Suppressor macrophage (primary cell): ENCODE results near the gene CRYBA1.
A peak's percentile ranks its signal among the peaks of the same experiment; 100 is the strongest.

Experiments used
- DNase-seq, 4 experiments: peaks; one replicate each; pipeline ENCODE4 v3.0.0-alpha.2; 2020 to 2022

Gene CRYBA1

DNA sequence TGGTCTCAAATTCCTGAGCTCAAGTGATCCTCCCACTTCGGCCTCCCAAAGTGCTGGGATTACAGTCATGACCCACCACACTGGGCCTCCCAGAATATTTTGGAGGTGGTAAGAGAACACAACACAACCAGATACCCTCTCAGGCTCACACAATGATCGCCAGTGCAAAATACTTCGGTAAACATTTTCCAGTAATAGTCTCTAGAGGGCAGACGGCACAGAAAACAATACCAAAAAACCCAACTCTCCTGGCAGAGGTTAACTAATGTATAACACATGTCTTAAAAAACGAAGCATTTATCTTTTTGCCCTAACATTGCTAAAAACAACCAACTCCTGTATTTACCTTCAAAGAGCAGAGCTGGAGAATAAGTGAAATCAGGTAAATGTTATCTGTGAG, 36.8 kb downstream of the CRYBA1 start:
- no peak for DNase-seq

DNA sequence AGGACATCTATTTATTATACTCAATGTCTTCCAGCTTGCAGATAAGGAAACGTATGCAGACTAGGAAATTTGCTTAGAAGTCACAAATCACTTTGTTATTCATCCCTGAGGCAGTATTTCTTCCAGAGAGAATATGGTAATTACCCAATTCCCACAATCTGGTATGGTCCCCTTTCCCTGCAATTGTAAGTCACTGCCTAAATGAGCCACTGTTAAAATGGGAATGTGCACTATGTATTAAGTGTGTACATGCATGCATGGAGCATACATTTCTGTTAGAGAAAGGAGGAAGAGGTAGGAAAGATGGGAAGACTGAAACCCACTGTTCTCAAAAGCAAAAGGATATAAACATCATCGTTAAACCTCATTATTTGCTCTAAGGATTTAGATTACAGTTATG, 37.3 kb downstream of the CRYBA1 start:
- DNase-seq: no peak

DNA sequence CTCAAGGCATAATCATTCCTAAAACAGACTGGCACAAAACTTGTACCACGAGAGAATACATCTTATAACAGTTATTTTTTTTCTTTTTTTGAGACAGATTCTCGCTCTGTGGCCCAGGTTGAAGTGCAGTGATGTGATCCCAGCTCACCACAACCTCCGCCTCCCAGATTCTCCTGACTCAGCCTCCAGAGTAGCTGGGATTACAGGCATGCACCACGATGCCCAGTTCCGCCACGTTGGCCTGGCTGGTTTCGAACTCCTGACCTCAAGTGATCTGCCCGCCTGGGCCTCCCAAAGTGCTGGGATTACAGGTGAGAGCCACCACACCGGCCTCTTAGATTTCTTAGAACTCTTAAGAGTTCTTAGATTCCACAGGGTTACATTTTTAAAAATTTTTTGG, 43.2 kb downstream of the CRYBA1 start:
- DNase-seq: no peak

GRCh38 chr17:29291163-29291752, 44.6 kb downstream of the CRYBA1 start:
- peak; percentile 67 to 85 (median 82) for DNase-seq

- DNase-seq: peak; percentile 57 to 84 (median 68)
Measured at GRCh38 chr17:29292071-29292991, 45.7 kb downstream of the CRYBA1 start.

GRCh38 chr17:29292992-29293889, 46.6 kb downstream of the CRYBA1 start:
- peak; percentile 57 to 83 (median 71) for DNase-seq

DNA sequence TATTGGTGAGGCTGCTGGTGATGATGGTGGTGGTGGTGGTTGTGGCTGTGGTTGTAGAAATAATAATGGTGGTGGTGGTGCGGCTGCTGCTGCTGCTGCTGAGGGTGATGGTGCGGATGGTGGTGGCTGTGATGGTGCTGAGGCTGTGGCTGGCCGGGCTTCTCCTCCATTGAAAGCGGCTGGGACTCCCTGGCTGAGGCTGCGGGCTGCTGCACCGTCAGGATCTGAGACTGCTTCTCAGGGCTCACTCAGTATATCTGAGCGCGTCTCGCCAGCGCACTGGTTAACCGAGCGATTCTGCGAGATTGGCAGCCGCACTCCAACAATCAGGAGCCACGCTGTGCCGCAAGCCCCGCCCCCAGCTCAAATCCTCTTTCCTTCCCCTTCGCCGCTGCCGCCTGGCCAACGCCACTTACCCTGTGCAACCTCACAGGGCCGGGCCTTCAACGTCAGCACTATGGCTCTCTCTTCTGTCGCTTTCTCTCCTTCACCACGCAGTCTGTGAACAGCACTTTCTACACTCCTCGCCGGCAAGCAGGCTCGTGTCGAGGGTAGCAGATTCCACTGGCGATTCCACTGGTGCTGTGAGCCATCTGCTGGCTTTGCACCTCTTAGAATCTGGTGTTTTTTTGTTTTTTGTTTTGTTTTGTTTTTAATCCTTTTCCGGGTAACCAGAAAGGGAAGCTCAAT, 47.4 kb downstream of the CRYBA1 start, which contains the start of gene NUFIP2:
NUFIP2 (minus strand) TSS at position 259 of the 690 bp plus-strand sequence; CDS start at position 170, 89 bp downstream.
- DNase-seq: peak; percentile 100

DNA sequence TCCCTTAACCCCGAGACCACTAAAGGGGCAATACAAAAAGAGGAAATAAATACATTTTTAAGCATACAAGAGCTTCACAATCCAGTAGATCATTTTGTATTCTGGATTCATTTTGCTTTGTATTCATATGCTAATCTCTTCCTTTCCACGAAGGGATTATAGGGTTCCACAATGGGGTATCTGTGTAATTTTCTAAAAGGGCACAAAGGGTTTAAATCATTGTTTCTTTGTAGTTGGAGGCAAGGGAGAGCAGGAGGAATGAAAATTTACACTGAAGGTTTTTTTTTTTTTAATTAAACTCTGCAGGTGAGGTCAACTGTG, 47.9 kb downstream of the CRYBA1 start:
- no peak for DNase-seq

- no peak for DNase-seq
Measured at GRCh38 chr17:29295420-29295819, 48.8 kb downstream of the CRYBA1 start.

- DNase-seq: peak in 2 of 4 experiments; percentile 8 to 10
Measured at GRCh38 chr17:29299031-29299430, 52.4 kb downstream of the CRYBA1 start.

- DNase-seq: peak in 2 of 4 experiments; percentile 13 to 28
Measured at GRCh38 chr17:29303386-29303785, 56.7 kb downstream of the CRYBA1 start.
